ENCODE results near the gene KIFBP. TPM values are rescaled to one million over a fixed set of nuclear protein-coding genes. Genes with fewer than 3 reads are reported as not detected.

The KIFBP gene
- total and polyA plus RNA-seq, 2 donors (not counting 3 experiments of a cell fraction or from before 2014, with no cell fraction given), result 17.6 to 39.8 TPM

GRCh38 chr10:68950598-68950997, 38.0 kb upstream of the KIFBP start:
- TF ChIP-seq FOS (IDR thresholded peaks at IDR 0.05; ENCODE audit: borderline replicate concordance, insufficient read depth, low read length) (no peak), CTCF (IDR thresholded peaks at IDR 0.05; ENCODE audit: extremely low read depth in 1 of 2, insufficient read depth in 1 of 2, low read depth in 1 of 2, low read length in 2 of 2) (no peak), JUN (IDR thresholded peaks at IDR 0.05; ENCODE audit: borderline replicate concordance, insufficient read depth, insufficient read length, low read depth) (no peak), EZH2 (IDR thresholded peaks at IDR 0.05; ENCODE audit: borderline replicate concordance, low read depth, low read length, severe bottlenecking) (no peak), MYC (IDR thresholded peaks at IDR 0.05; ENCODE audit: low read depth, low read length) (no peak), MAX (IDR thresholded peaks at IDR 0.05; ENCODE audit: insufficient read depth, insufficient read length) (no peak), GATA2 (IDR thresholded peaks at IDR 0.05; ENCODE audit: insufficient read depth, insufficient read length, low read depth, low read length) (no peak), POLR2AphosphoS5 (IDR thresholded peaks at IDR 0.05; ENCODE audit: insufficient read depth, low read depth, low read length) (no peak), POLR2A (IDR thresholded peaks at IDR 0.05; ENCODE audit: low read depth, low read length) (no peak)
- H3K9ac ChIP-seq (replicated peaks; ENCODE audit: extremely low read depth, insufficient read depth, low read length), result no peak overlapping the region
- intact Hi-C loops (cut with micrococcal nuclease) (no loop called here), dilution Hi-C loops (cut with MboI; ENCODE audit: extremely low pct_ligation_motif_present, low sequenced_read_pairs) (no loop called here)
- H3K4me3 ChIP-seq (replicated peaks in 1 of 3; ENCODE audit: insufficient read depth in 1 of 3, low read depth in 1 of 3, low read length in 3 of 3), result no peak overlapping the region
- BruUV-seq (replicated peaks), result no TSS peak
- H3K4me1 ChIP-seq (ENCODE audit: control insufficient read depth, extremely low read depth, insufficient read depth, low read length), result peaks cover 6% of the 10 kb centered on the region
- FAIRE-seq (no peak), DNase-seq (ENCODE audit: low read depth, low spot score) (no peak)
- no peak overlapping the region for H3K4me2 ChIP-seq (ENCODE audit: insufficient read depth, low read length)
- H3K27me3 ChIP-seq (ENCODE audit: control insufficient read depth in 2 of 2, insufficient read depth in 2 of 2, low read length in 2 of 2), result no peaks in the 10 kb centered on the region
- CTCF ChIA-PET, result no interaction called here
- no peaks in the 10 kb centered on the region for H3K9me1 ChIP-seq (replicated peaks; ENCODE audit: control insufficient read depth, extremely low read depth, insufficient read depth, low read length)
- H3K79me2 ChIP-seq (ENCODE audit: control insufficient read depth, insufficient read depth, low read length), result no peaks in the 10 kb centered on the region
- no peaks in the 10 kb centered on the region for H3K9me3 ChIP-seq (replicated peaks; ENCODE audit: control insufficient read depth, insufficient read depth, low read length)
- H3K36me3 ChIP-seq (ENCODE audit: control insufficient read depth in 2 of 2, extremely low read depth in 1 of 2, insufficient read depth in 2 of 2, low read length in 2 of 2), result peaks cover 10 to 12% of the 10 kb centered on the region in 2 experiments
- H3K27ac ChIP-seq (ENCODE audit: insufficient read depth, low read depth, low read length), result no peak overlapping the region
- no peak overlapping the region for H2AFZ ChIP-seq (ENCODE audit: low read depth, low read length)
- no peaks in the 10 kb centered on the region for H4K20me1 ChIP-seq (replicated peaks; ENCODE audit: control insufficient read depth, extremely low read depth, insufficient read depth, low read length)
- POLR2A ChIA-PET, result no interaction called here

Data from endothelial cell of umbilical vein (primary cell).